GM12864 (cell line): Measurements from ENCODE around the gene CYLD.

Experiments used
- DNase-seq: peaks from one replicate; pipeline ENCODE4 v3.0.0-alpha.2; 2011; ENCODE audit warnings: low read depth
- H3K4me3 ChIP-seq: 2 replicates; pipeline ENCODE4 v1.5.1; 2011; ENCODE audit warnings: mild to moderate bottlenecking, low read depth, low read length, control low read depth
- TF ChIP-seq, protein P1 (sequence below): IDR thresholded peaks from 2 replicates; pipeline ENCODE4 v1.5.1; 2011; ENCODE audit warnings: low read depth, mild to moderate bottlenecking, moderate library complexity, low read length, control low read depth, inconsistent platforms; ENCODE audit errors: missing control alignments

The CYLD gene

DNA sequence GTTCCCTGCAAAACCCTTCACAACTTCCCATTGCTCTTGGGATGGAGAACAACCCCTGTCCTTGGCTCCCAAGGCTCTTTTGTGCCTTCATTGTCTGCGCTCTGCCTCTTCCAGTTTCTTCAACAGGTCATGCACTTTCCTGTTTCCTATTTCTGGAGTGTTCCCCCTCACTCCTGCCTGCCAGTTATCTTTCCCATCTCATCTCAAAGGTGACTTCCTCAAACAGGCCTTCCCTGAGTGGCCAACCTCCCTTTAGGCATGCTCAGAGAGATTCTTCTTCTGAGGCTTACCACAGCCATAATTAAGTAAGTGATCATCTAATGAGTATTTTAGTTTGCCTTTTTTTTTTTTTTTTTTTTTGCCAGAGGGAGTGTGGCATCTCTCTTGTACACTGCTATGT lies 2.9 kb upstream of the CYLD start:
- H3K4me3 ChIP-seq, result no peak overlapping the region
- TF ChIP-seq, protein P1, sequence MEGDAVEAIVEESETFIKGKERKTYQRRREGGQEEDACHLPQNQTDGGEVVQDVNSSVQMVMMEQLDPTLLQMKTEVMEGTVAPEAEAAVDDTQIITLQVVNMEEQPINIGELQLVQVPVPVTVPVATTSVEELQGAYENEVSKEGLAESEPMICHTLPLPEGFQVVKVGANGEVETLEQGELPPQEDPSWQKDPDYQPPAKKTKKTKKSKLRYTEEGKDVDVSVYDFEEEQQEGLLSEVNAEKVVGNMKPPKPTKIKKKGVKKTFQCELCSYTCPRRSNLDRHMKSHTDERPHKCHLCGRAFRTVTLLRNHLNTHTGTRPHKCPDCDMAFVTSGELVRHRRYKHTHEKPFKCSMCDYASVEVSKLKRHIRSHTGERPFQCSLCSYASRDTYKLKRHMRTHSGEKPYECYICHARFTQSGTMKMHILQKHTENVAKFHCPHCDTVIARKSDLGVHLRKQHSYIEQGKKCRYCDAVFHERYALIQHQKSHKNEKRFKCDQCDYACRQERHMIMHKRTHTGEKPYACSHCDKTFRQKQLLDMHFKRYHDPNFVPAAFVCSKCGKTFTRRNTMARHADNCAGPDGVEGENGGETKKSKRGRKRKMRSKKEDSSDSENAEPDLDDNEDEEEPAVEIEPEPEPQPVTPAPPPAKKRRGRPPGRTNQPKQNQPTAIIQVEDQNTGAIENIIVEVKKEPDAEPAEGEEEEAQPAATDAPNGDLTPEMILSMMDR, result no peak
- no peak for DNase-seq

DNA sequence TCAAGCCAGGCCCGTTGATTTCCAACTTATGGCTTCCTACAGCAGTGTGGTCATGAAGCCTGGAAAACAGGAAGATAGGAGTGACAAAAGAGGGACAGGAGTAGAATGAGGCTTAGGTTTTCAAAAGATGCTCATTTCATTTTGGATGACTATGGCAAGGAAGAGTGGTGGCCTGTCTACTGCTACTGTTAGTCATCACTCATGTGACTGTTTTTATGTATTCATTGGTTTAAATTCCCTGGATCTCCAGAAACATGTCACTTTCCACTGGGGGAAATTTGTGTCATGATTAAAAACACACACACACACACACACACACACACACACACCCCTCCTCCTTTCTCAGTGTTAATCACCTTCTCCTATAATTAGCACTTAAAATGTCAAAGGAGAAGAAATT lies 1.1 kb upstream of the CYLD start:
- TF ChIP-seq, protein P1, result no peak
- DNase-seq, result no peak
- no peak overlapping the region; the same call in 1 of the 2 replicates for H3K4me3 ChIP-seq

DNA sequence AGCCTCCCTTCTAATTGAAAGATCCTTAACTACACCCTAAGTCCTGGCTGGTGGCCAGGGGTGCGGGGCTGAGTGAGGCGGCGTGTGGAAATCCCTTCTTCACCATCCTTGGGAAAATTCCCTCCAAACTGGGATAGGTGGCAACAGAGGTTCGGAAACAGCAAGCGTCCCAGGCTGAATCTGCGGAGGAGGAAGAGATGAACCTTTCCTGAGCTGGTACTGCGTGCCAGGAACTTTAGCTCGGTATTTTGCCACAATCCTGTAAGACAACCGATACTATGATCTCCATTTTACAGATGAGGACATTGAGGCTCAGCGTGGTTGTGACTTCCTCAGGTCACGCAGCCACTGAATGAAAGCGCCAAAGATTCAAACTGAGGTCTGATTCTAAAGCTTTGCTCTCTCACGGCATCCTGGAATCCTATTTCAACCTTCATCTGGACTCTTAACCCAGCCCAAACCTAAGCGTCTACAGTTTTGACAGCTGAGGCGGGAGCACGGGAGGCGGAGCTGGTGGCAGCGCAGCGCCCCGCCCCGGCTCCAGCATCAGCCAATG lies 583 bp upstream of the CYLD start:
- no peak for DNase-seq
- peak overlapping the region; percentile 64 for H3K4me3 ChIP-seq
- TF ChIP-seq, protein P1, result no peak

DNA sequence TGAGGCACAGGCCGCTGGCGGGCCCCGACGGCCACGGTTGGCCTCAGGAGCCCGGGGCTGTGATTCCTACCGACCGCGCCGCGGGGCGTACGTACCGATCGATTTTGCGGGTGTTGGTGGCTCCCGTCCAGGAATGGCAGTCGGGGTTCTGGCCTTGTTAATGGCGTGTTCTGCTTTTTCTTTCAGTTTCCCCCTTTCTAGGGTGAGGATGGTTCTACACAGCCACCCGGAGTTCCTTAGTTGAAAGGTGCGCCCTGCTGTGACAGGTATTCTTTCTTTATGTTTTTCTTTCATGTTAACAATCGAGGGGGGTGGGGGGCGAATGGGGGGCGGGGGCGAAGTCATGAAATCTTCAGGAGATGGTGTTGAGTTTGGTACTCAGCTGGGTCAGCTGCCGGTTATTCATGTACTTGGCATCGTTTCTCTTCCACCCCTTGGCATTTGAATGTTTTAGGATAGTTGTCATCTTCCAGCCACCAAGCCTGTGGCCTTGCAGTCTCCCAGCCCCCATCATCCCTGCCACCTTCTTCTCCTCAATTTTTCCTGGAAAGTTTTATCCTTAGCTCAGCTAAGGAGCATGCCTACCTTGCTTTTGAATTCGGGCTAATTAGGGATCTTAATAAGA lies 802 bp downstream of the CYLD start:
- no peak for DNase-seq
- H3K4me3 ChIP-seq, result peak overlapping the region; percentile 91
- TF ChIP-seq, protein P1, result no peak

DNA sequence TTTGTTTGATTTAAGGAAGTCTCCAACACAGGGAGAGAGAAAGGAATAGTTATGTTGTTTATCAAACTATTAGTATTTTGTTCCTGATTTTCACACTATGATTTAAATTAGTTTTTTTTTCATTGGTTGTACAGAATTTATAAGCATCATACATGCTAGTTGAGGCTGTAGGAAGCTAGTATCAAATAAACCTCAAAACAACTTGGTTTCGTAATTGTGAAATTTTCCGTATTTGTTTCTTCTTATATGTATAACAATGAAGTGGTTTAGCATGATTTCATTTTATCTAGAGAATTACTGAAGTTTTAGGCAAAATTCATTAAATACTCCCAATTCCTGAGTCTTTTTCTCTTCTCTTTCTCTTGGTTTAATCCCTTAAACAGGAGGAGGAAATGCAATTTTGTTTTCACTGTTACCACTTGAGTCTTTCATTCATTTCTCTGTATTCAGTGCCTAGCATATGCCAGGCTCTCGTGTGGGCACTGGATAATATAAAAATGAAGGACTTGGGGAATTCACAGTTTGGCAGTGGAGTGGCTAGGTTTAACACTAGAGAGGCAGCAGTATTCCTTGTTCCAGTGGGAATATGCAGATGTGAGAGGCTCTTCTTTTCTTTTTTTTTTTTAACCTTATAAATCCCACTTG lies 1.8 kb downstream of the CYLD start:
- peak overlapping the region; percentile 91 for H3K4me3 ChIP-seq
- TF ChIP-seq, protein P1, result no peak
- DNase-seq, result no peak

DNA sequence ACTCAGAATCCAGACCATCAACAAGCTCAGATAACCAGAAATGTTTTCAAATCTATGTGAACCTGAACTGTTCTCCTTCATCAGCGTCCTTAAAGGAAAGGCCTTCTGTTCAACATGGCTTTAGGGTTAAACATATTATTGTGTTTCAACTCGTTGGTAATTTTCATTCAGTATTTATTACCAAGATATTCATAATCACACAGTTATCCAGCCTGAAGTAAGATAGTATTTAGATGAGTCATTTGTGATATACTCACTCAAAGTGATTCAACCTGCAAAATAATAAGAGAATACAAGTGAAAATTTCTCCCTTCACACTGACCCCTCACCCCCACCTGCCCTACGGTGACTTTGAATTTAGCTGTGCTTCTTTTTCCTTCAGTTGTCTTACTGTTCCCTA lies 3.0 kb downstream of the CYLD start:
- TF ChIP-seq, protein P1, result no peak
- H3K4me3 ChIP-seq, result no peak overlapping the region
- DNase-seq, result no peak
